Thyroid gland (tissue), 4 donors: Measurements from ENCODE around the gene EVA1A.

Experiments used
- POLR2A ChIP-seq, 2 donors: fragments of 450-650 bp; IDR thresholded peaks; one replicate each; pipeline ENCODE4 v1.6.1; 2017; ENCODE audit warnings: antibody characterized with exemption in 2 of 2, mild to moderate bottlenecking in 2 of 2, moderate library complexity in 1 of 2
- TF ChIP-seq, protein P1 (sequence below), 6 experiments: fragments of 200-600 bp in 3 of 6; fragments of 450-650 bp in 3 of 6; sonication (generic) in 3 of 6; IDR thresholded peaks; one replicate each; pipeline ENCODE4 v1.5.1; 2016 to 2019; ENCODE audit warnings: antibody characterized with exemption in 6 of 6, mild to moderate bottlenecking in 2 of 6, inconsistent platforms in 1 of 6, moderate library complexity in 1 of 6

DNA sequence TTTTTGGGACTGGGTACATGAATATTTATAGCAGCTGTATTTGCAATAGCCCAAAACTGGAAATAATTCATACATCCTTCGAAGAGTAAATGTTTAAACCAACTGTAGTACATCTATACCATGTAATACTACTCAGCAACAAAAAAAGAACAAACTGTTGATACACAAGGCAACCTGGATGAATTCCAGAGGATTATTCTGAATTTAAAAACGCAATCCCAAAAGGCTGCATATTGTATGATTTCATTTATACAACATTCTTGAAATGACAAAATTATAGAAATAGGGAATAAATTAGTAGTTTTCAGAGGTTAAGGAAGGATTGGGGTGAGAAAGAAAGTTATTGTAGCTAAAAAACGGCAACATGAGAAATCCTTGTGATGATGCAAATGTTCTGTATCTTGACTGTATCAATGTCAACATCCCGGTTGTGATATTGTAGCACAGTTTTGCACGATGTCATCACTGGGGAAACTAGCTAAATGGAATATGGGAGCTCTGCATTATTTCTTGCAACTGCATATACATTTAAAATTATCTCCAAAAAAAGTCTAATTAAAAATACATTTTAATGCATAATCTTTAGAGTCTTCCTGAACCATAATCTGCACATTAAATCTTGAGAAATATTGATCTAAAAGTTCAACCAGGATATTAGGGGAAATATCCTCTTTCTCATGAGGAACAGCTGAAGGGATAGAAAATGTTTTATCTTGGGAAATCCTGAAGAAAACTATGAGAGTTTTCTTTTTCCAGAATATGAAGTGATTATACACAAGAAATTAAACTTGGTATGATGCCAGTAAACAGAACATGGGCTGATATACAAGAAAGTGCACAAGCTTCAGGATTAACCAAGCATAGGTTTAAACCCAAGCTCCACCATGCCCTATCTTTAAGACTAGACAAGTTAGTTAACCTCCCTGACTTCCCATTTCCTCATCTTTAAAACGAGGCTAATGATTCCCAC, 21.9 kb downstream of the EVA1A start:
- TF ChIP-seq, protein P1, sequence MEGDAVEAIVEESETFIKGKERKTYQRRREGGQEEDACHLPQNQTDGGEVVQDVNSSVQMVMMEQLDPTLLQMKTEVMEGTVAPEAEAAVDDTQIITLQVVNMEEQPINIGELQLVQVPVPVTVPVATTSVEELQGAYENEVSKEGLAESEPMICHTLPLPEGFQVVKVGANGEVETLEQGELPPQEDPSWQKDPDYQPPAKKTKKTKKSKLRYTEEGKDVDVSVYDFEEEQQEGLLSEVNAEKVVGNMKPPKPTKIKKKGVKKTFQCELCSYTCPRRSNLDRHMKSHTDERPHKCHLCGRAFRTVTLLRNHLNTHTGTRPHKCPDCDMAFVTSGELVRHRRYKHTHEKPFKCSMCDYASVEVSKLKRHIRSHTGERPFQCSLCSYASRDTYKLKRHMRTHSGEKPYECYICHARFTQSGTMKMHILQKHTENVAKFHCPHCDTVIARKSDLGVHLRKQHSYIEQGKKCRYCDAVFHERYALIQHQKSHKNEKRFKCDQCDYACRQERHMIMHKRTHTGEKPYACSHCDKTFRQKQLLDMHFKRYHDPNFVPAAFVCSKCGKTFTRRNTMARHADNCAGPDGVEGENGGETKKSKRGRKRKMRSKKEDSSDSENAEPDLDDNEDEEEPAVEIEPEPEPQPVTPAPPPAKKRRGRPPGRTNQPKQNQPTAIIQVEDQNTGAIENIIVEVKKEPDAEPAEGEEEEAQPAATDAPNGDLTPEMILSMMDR (IDR thresholded peaks at IDR 0.05), result no peak
- no peak for TF ChIP-seq POLR2A (IDR thresholded peaks at IDR 0.05)
